Osteocyte (in vitro differentiated cells): ENCODE results near the gene STARD3. TPM values are rescaled to one million over a fixed set of nuclear protein-coding genes. Genes with fewer than 3 reads are reported as not detected.

ENCODE experiments used
- DNase-seq: peaks from one replicate; pipeline ENCODE4 v3.0.0; 2021; ENCODE audit warnings: mixed read lengths; ENCODE audit not compliant: unreplicated experiment; ENCODE audit errors: extremely low spot score
- H3K27ac Mint-ChIP-seq: one replicate; pipeline ENCODE4 v1.8.0; 2021; ENCODE audit warnings: mild to moderate bottlenecking, mixed read lengths; ENCODE audit not compliant: unreplicated experiment
- H3K27me3 Mint-ChIP-seq: one replicate; pipeline ENCODE4 v1.8.0; 2021; ENCODE audit warnings: mixed read lengths; ENCODE audit not compliant: unreplicated experiment
- H3K36me3 Mint-ChIP-seq: one replicate; pipeline ENCODE4 v1.8.0; 2021; ENCODE audit warnings: mixed read lengths; ENCODE audit not compliant: unreplicated experiment
- H3K4me1 Mint-ChIP-seq: one replicate; pipeline ENCODE4 v1.8.0; 2021; ENCODE audit warnings: mixed read lengths; ENCODE audit not compliant: unreplicated experiment
- H3K4me3 Mint-ChIP-seq: one replicate; pipeline ENCODE4 v1.8.0; 2021; ENCODE audit warnings: mild to moderate bottlenecking, moderate library complexity, mixed read lengths; ENCODE audit not compliant: unreplicated experiment
- H3K9me3 Mint-ChIP-seq: one replicate; pipeline ENCODE4 v1.8.0; 2021; ENCODE audit warnings: mixed read lengths; ENCODE audit not compliant: unreplicated experiment
- CTCF ChIP-seq: fragments of 200-600 bp; sonication (generic); IDR thresholded peaks from 2 replicates; pipeline ENCODE4 v1.5.0; 2021; ENCODE audit warnings: antibody characterized with exemption, mild to moderate bottlenecking, moderate library complexity
- total RNA-seq: library from RNA; stranded (reverse); gene quantifications from 2 replicates; pipeline ENCODE4 v1.2.1, GENCODE V29; 2021

STARD3 gene
- total RNA-seq, 1 donor from 2014 or later = 68.9 TPM

- DNase-seq = no peak
- Mint-ChIP-seq H3K36me3 (peaks cover 7% of the 10 kb centered on the region), H3K27ac (peak overlapping the region; percentile 91), H3K4me1 (peaks cover 40% of the 10 kb centered on the region), H3K4me3 (peak overlapping the region; percentile 22), H3K9me3 (no peaks in the 10 kb centered on the region), H3K27me3 (no peaks in the 10 kb centered on the region)
- TF ChIP-seq CTCF = no peak
These were observed 40.8 kb downstream of the STARD3 start for GRCh38 chr17:39677542-39678339.

- H3K27ac Mint-ChIP-seq = peak overlapping the region; percentile 91
- no peak for TF ChIP-seq CTCF
These were observed 41.6 kb downstream of the STARD3 start for GRCh38 chr17:39678340-39679116.

GRCh38 chr17:39679521-39680192 lies 42.7 kb downstream of the STARD3 start:
- Mint-ChIP-seq H3K9me3 (no peaks in the 10 kb centered on the region), H3K4me3 (no peak overlapping the region), H3K4me1 (peaks cover 39% of the 10 kb centered on the region), H3K27me3 (no peaks in the 10 kb centered on the region), H3K27ac (no peak overlapping the region), H3K36me3 (peaks cover 13% of the 10 kb centered on the region)
- TF ChIP-seq CTCF = no peak
- DNase-seq = no peak

More at GRCh38 chr17:39678340-39679116, 41.6 kb downstream of the STARD3 start:
- Mint-ChIP-seq H3K4me3 (no peak overlapping the region), H3K36me3 (peaks cover 11% of the 10 kb centered on the region), H3K4me1 (peaks cover 40% of the 10 kb centered on the region), H3K27me3 (no peaks in the 10 kb centered on the region), H3K9me3 (no peaks in the 10 kb centered on the region)
- DNase-seq = no peak

GRCh38 chr17:39683295-39683939 lies 46.5 kb downstream of the STARD3 start:
- DNase-seq = no peak
- Mint-ChIP-seq H3K36me3 (peaks cover 16% of the 10 kb centered on the region), H3K27me3 (no peaks in the 10 kb centered on the region), H3K27ac (no peak overlapping the region), H3K4me1 (peaks cover 17% of the 10 kb centered on the region), H3K4me3 (no peak overlapping the region), H3K9me3 (no peaks in the 10 kb centered on the region)
- no peak for TF ChIP-seq CTCF
